ENCODE measurements around the gene FAM241B. TPM values are rescaled to one million over a fixed set of nuclear protein-coding genes. Genes with fewer than 3 reads are reported as not detected.

Gene FAM241B
- total RNA-seq, 1 donor, result not detected

Other genes with a start within 250 kb of the FAM241B start
- under 0.01 TPM in 1 of 2 replicates, not detected in the other for gene TACR2, start 213.3 kb upstream of the FAM241B start, total RNA-seq
- gene TSPAN15, start 178.8 kb upstream of the FAM241B start, total RNA-seq, result 5.5 and 6.0 TPM in 2 replicates
- gene NEUROG3, start 56.8 kb upstream of the FAM241B start, total RNA-seq, result not detected in 2 replicates
- 3.5 and 5.8 TPM in 2 replicates for gene COL13A1, start 171.7 kb downstream of the FAM241B start, total RNA-seq